ENCODE data around the gene PGBD2.
"Not testable (repeated sequence)": the region's sequence is repeated elsewhere in the genome, so short reads cannot be mapped to it uniquely, and the experiment has no call there.

The PGBD2 gene

GRCh38 chr1:248906009-248906752 lies at the start of gene PGBD2:
Gene PGBD2 (plus strand): TSS chr1:248906235. CDS start chr1:248913863, 7,628 bp downstream.
- peak; percentile 90 to 95 for DNase-seq (ENCODE audit: low read depth in 2 of 2)

- DNase-seq (ENCODE audit: low read depth in 2 of 2), result no peak
Measured at GRCh38 chr1:248857201-248857600, 48.8 kb upstream of the PGBD2 start.

- DNase-seq (ENCODE audit: low read depth in 2 of 2), result no peak
Measured at GRCh38 chr1:248857749-248858095, 48.3 kb upstream of the PGBD2 start.

- no peak for DNase-seq (ENCODE audit: low read depth in 2 of 2)
Measured at GRCh38 chr1:248858096-248858890, 47.7 kb upstream of the PGBD2 start.

GRCh38 chr1:248858891-248859889 lies 46.8 kb upstream of the PGBD2 start, which contains the start of gene ZNF692:
Gene ZNF692 (minus strand): TSS chr1:248859085. CDS start chr1:248858309, 776 bp downstream.
- peak; percentile 94 for DNase-seq (ENCODE audit: low read depth in 2 of 2)

- DNase-seq (ENCODE audit: low read depth in 2 of 2), result no peak
Measured at GRCh38 chr1:248860007-248860406, 46.0 kb upstream of the PGBD2 start.

GRCh38 chr1:248861616-248862015 lies 44.4 kb upstream of the PGBD2 start:
- no peak for DNase-seq (ENCODE audit: low read depth in 2 of 2)

GRCh38 chr1:248862695-248862997 lies 43.4 kb upstream of the PGBD2 start:
- DNase-seq (ENCODE audit: low read depth in 2 of 2), result no peak

GRCh38 chr1:248862998-248863881 lies 42.8 kb upstream of the PGBD2 start:
- DNase-seq (ENCODE audit: low read depth in 2 of 2), result peak; percentile 62 to 83

- no peak for DNase-seq (ENCODE audit: low read depth in 2 of 2)
Measured at GRCh38 chr1:248871837-248872401, 34.1 kb upstream of the PGBD2 start.

- DNase-seq (ENCODE audit: low read depth in 2 of 2), result peak; percentile 34 to 56
Measured at GRCh38 chr1:248872752-248873408, 33.2 kb upstream of the PGBD2 start.

GRCh38 chr1:248873409-248873992 lies 32.5 kb upstream of the PGBD2 start:
- DNase-seq (ENCODE audit: low read depth in 2 of 2), result peak; percentile 95 to 98

- peak; percentile 83 to 84 for DNase-seq (ENCODE audit: low read depth in 2 of 2)
Measured at GRCh38 chr1:248873993-248874533, 32.0 kb upstream of the PGBD2 start.

- no peak for DNase-seq (ENCODE audit: low read depth in 2 of 2)
Measured at GRCh38 chr1:248881261-248881660, 24.8 kb upstream of the PGBD2 start.

- DNase-seq (ENCODE audit: low read depth in 2 of 2), result not testable (repeated sequence)
Measured at GRCh38 chr1:248882427-248882826, 23.6 kb upstream of the PGBD2 start.

GRCh38 chr1:248884632-248885295 lies 21.3 kb upstream of the PGBD2 start:
- no peak for DNase-seq (ENCODE audit: low read depth in 2 of 2)

GRCh38 chr1:248885646-248886045 lies 20.4 kb upstream of the PGBD2 start:
- DNase-seq (ENCODE audit: low read depth in 2 of 2), result no peak

- no peak for DNase-seq (ENCODE audit: low read depth in 2 of 2)
Measured at GRCh38 chr1:248886237-248886895, 19.7 kb upstream of the PGBD2 start.
